Astrocyte of the hippocampus (primary cell): ENCODE results near the gene KRT14.
"Not testable (repeated sequence)": the region's sequence is repeated elsewhere in the genome, so short reads cannot be mapped to it uniquely, and the experiment has no call there.

ENCODE experiments used
- DNase-seq: peaks from one replicate; pipeline ENCODE4 v3.0.0; 2011; ENCODE audit warnings: low read depth, low spot score

Gene KRT14

DNA sequence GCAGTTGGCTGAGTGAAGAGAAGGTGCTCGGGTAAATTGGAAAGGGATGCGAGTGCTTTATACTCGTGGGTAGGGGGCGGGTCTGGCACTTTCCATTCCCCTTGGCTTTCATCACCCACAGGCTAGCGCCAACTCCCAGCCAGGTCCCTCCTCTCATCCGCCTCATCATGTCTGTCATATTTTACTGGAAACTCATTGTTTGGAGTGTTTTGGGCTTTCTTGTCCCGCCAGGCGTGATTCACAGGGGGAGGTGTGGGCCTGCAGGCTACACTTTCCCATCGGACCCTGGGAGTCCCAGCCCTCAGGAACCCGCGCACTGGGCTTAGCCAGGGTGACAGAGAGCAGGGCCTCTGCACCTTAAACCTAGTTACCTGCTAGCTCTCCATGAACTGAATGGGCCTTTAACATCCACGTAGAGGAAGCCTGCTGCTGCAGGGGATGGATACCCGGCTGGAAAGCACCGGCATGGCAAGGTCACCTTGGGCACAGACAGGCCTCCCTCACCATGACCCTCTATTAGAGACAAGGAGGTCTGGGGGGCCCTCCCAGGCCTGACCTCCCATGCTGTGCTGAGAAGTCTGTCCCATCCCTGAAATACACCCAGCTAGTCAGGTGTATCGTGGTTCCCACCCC is at the start of gene KRT14:
Gene KRT14 (minus strand): TSS at position 33 of the 633 bp plus-strand sequence. CDS start 61 bp downstream, outside the sequence.
- no peak for DNase-seq

DNA sequence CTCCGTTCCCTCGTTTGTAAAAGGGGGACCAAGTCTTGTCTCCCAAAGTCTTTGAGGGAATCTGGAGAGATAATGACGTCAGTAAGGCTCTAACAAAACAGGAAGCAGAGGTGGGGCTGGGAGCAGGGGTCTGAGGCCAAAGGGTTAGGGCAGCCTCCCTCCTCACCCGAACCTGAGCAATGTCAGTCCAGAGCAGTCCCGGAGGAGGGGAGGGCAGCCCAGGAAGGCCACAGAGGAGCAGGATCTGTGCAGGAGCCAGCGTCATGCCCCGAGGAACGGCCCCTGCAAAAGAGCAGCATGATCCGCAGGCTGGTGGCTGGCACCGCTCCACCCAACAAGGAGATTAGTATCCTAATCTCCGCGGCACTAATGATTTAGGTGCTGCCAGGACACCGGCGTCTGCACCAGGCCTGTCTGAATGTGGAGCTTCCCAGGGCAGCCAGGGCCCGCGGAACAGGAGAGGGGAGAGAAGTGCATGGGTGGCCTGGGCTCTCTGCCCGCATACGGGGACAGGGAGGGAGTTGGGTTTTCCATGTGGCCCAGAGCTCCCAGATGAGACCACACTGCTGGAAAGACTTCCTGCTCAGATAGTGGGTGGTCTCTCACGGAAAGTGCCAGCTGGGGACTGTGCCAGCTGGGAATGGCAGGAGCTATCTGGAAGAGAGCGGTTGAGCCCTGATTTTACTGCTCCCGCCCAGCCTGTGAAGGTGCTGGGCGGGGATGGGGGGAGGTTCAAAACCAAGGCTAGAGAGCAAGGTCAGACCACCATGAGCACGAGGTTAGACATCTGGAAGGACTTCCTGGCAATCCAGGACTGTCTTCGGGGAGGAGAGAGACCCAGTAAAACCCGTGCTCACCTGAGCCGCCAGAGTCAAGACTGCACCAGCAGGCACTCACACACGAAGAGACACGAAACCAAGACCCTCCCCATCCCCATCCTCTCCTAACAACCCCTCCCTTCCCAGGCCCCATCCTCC is 48.7 kb upstream of the KRT14 start:
- peak; percentile 59 for DNase-seq

DNA sequence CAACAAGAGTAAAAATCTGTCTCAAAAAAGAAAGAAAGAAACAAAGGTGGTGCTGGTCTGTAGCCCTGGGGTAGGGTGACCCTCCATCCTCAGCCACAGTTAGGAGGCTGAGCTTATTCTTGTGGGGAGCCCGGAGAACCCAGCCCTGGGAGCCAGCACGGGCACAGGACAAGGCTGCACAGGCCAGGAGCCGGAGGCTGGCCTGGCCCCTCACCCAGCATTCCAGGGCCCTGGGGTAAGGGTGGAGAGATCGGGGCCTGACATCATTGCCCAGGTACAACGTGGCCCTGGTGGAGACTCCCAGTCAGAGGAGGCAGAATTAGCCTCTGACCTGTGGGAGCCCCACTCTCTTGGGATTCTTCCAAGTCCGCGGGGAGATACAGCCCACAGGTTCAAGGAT is 47.9 kb upstream of the KRT14 start:
- DNase-seq, result no peak

DNA sequence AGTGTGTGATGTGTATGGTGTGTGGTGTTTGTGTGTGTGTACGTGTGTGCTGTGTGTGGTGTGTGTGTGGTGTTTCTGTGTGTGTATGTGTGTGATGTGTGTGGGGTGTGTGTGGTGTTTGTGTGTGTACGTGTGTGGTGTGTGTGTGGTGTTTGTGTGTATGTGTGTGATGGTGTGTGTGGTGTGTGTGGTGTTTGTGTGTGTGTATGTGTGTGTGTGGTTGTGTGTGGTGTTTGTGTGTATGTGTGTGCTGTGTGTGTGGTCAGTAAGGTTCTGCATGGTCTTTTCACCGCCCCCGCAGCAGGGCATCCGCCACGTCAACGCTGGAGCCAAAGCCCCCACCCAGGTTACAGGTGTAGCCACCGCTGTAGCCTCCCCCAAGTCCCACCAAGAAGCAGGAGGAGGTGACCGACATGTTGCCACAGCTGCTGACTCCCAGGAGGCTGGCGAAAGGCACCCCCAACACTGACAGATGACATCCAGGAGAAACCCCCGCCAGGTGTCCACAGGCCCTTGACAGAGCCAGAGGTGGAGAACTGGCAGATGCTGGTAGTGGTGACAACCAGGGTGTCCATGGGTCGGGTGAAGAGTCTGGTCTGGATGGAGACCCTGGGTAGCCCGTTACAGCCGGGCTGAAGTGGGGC is 47.0 kb upstream of the KRT14 start:
- DNase-seq, result no peak

DNA sequence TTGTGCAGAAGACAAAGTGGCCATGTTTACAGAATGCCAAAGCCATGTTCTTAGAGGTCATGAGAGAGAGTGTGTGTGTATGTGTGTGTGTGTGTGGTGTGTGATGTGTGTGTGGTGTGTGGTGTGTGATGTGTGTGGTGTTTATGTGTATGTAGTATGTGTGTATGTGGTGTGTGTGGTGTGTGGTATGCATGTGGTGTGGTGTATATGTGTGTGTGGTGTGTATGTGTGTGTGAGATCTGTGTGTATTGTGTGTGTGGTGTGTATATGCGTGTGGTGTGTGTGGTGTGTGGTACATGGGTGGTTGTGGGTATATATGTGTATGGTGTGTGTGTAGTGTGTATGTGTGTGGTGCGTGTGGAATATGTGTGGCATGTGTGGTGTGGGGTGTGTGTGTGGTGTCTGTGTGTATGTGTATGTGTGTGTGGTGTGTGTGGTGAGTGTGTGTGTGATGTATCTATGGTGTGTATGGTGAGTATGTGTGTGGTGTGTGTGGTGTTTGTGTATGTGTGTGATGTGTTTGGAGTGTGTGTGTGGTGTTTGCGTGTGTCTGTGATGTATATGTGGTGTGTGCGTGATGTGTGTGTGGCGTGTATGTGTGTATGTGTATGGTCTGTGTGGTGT is 45.9 kb upstream of the KRT14 start:
- DNase-seq, result no peak

DNA sequence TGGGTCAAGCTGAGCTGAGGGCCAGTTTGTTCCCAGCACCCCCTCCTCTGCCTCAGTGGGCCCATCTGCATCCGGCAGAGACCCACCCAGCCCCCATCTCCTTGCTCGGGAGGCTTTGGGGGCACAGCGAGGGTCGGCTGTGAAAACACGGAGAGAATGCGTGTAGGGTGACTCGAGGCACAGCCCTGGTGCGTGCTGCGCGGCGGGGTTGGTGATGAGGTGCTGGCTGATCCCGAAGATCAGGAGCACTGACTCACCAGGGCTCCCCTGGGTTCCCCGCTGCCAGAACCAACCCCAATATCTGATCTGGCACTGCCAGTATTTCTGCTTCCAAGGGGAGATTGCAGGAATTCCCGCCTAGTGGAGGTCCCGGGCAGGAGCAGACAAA is 45.2 kb upstream of the KRT14 start:
- DNase-seq, result no peak

DNA sequence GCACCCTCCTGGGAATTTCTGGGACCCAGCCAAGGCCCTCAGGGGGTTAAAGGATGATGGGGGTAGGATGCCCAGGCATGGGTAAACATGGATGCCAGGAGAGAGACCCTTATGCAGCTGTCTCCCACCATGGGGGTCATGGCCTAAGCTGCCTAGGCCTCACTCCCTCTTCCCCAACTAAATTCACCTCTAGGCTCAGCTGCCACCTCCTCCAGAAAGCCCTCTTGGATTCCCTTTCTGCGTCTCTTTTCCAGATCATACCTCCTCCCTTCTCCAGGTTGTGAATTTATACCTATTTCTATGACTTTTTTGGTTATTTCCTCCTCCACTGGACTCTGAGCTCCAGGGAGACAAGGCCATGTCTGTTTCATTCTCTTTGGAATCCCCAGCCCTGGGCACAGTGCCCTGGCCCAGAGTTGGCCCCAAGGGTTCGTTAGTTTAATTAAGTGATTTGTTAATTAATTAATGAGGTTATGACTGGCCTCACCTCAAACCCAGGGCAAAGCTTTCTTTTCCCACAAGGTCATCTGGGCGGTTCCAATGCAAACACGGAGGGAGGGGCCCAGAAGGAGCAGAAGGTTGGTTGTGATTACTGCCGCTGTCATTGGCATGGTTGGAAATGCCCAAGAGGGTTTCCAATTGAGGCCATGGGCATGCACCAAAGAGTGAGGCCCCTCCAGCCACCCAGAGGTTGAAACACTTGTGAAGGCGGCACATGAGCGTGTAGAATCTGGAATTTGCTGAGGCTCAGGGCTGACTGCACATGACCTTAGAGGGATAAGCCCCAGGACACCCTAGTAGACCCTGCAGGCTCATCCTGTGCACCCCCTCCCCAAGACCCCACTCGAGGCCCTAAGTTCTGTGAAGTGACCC is 44.6 kb upstream of the KRT14 start:
- DNase-seq, result no peak

DNA sequence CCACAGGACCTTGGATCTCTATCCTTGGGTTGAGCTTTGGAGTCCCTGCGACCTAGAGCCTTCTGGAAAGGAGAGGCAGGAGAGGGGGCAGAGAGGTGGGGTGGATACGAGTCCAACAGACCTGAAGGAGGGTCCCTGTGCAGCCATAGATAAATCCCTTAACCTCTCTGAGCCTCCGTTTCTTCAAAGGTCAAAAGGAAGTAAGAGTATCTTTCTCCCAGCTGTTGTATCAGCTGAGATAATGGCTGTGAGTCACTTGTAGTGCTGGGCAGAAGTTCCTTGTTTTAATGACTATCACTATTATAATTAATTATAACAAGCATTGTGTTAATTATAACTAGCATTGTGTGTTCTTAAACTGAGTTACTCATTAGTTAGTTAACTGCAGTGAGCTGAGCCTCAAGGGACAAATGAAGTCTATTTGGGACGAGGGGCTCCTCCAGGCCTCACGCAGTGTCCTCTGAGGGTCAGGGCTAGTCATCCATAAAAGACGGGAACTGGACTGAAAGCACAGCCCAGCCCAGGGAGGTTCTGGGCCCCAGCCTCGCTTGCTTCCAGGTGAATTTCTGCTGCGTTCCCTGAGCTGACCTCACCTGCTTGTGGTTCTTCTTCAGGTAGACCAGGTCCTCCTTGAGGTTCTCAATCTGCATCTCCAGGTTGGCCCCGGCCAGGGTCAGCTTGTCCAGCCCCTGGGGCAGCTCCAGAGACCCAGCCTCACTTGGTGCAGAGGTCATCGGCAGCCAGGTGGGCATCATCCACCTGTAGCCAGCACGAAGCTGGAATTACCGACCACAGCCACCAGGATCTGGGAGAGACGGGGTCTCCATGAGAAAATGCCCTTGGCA is 43.4 kb upstream of the KRT14 start:
- no peak for DNase-seq

DNA sequence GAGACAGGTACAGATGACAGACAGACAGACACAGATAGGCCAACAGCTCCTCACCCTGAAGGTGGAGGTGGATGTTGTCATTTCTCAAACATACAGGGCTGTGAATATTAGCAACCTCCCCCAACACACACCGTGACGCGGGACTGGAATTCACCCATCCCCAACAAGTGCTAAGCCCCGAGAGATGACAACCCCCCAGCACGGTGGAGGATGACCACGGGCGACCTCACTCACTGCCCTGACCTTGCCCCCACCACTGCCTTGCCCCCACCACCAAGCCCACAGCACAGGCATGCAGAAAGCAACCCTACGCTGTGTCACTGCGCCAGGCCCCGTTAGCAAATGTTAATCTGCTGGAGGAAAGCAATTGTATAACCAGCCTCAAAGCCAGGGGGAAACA is 42.6 kb upstream of the KRT14 start:
- no peak for DNase-seq

DNA sequence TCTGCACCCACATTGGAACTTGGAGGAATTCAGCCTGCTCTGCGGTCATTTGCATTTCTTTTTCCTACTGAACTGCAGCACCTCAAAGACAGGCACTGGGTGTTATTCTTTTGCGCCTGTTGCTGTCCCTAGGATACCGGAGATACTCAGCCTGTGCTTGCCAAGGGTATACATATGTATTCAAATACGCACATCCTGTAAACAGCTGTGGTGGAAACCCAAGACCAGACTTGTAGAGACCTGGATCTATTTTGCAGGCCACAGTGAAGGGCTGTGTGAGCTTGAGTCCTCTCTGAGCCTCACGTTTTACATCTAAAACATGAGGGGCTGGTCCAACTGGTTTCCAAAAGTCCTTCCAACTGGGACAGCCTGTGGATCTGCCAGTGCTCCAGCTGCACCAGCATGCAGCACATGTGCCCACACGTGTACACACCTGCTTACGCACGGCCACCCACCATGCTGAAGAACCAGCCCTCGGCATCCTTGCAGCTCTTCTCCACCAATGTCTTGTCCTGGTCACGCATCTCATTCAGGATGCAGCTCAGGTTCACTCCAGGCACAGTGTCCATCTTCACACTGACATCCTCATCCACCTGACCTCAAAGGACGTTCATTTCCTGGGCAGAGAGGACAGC is 42.0 kb upstream of the KRT14 start:
- DNase-seq, result not testable (repeated sequence)

DNA sequence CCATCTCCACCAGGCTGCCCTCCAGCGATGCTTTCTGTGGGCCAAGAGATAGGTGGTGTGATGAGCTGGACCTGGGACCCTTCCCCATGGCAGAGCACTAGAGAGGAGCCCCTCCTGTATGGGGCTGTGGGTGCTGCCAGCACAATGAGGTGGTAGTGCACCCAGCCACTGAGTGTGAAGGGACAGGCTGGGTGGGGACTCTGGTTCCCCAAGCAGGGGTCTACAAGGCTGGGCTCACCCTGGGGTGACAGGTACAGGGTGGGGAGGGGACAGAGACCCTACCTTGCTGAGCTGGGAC is 41.3 kb upstream of the KRT14 start:
- not testable (repeated sequence) for DNase-seq

DNA sequence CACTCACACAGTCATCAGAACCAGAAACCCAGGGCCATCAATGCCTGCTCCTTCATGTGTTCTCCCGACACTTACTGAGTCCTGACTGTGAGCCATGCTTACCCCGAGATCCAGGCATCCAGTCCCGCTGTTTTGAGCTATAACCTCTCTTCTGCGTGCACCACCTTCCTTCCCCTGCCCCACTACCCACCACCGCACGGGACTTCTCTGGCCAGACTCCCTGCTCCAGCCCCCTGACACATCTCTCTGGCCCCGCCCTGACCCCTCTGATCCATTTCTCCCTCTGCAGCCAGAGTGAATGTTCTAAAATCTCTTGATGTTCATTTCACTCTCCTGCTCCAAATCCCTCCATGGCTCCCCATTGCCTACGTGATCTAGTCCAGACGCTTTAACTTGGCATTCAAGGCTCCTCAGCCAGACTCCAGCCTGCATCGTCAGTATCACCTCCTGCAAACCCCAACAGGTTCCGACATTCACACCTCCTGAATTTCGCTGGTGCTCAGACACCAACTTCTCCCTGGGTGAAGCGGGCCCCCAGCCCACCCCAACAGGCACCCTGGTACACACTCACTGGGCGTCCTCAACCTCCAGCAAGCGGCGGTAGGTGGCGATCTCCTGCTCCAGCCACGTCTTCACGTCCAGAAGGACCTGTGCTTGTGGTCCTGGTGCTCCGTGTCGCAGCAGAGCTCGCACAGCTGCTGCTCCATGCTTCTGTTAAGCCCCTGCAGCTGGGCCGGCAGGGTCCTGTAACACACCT is 40.8 kb upstream of the KRT14 start:
- DNase-seq, result no peak

DNA sequence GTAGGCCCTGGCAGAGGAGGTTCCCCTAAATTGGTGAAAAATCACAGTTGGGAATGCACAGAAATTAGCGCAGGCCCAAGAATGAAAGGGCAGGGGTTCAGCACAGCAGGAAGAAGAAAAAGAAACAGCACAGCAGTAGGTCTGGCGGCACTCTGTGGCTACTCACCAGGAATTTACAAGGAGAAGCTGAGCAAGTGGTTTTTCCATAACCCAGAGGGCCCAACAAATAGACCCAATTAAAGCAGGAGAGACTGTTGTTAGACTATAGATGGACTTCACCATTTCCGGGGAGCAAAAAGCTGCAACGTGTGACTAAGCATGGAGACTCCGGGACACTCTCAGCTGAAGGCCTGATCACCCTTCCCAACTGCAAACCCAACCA is 40.2 kb upstream of the KRT14 start:
- peak; percentile 48 for DNase-seq

DNA sequence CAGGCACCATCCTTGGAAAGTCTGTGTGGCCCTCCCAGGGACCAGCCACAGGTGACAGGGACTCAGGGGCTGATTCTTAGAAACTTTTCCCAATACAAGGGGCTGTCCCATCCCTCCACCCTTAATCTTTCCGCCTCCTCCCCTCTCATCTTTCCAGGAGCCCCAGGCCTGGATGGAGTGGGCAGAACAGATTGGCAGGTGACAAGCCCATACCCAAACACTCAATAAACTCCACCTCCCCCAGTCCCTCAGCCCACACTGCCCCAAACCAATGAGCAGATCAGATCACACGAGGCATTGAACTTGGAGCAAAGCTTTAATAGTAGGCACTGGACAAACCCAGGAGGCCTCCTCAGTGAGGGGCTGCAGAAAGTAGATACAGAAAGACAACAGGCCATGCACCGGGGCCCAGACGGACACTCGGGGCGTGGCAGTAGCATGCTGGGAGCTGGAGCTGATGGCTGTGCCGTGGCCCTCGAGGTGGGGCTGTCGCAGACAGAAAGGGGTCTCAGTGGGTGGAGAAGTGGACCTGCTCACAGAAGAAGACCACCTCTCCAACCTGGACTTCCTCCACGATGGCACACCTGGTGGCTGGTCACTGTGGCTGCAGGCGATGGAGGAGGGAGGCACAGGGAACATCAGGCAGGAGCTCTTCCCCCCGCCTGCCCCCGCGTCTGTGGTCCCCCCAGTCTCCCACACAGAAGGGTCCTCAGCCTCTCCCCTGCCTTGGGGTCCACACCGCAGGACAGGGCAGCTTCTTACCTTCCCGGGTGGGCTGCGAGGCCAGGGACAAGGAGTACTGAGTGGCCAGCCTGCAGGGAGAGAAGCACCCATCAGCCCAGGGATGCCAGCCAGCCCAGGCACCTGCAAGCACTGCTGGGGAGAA is 39.6 kb upstream of the KRT14 start:
- not testable (repeated sequence) for DNase-seq

DNA sequence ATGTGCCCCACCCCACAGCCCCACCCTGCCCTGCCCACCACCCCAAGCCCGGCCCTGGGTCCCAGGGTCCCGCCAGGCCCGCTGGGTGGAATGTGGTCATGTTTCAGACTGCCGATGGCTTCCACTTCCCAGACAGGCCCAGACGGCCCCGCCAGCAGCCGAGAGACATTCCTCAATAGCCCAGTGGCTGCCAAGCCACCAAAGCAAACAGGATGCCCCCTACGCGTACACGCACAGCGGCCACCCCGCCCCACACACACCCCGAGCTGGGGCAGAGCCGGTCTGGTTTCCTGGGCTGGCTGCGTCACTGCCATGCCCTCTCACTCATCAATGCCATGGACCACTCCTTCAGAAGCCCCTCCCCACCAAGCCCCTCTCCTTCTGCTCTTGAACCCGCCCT is 38.9 kb upstream of the KRT14 start:
- DNase-seq, result peak; percentile 80

DNA sequence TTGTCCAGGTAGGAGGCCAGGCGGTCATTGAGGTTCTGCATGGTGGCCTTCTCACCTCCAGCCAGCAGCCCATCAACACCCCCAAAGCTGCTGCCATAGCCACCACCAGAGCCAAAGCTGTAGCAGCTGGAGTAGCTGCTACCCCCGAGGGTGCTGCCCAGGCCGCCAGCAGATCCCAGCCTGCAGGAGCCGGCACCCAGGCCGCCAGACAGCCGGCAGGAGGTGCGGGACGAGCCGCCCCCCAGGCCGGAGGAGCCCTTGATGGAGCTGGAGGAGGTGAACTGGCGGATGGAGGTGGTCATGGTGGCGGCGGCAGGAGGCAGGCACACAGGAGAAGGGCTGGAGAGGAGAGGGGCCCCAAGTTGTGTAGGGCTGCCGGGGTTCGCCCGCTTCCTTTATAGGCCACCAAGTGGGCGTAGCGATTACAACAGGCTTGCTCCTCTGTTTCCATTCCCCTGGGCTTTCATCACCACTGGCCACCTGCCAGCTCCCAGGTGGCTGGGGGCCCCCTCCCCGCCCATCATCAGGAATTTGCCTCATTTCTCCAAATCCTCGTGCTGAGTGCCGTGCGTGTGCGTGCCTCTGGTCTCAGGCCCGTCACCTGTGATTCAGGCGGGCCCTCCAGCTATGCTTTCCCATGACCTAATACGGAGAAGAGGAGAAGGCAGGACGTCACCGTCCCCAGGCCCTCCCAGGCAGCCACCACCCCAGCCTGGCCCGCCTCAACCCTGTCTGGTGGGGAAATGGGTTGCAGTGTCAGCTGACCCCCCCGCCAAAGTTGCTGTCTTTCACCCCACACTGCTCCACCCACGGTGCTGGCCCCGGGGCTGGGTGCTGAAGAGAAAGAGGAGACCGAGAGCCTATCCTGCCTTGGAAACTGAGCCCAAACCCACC is 37.8 kb upstream of the KRT14 start, which contains the start of gene KRT17:
Gene KRT17 (minus strand): TSS at position 368 of the 894 bp plus-strand sequence. CDS start 66 bp downstream, at position 302.
- peak; percentile 74 for DNase-seq
